CD4-positive, alpha-beta T cell treated with Interleukin-10 for 1 hour (primary cell): Measurements from ENCODE around the gene RCVRN.
"Not testable (repeated sequence)": the region's sequence is repeated elsewhere in the genome, so short reads cannot be mapped to it uniquely, and the experiment has no call there.

Experiments used
- DNase-seq: peaks from one replicate; pipeline ENCODE4 v3.0.0-alpha.2; 2020

The RCVRN gene

GRCh38 chr17:9921216-9921615 is 16.1 kb upstream of the RCVRN start:
- DNase-seq = not testable (repeated sequence)

- no peak for DNase-seq
Measured at GRCh38 chr17:9918804-9919352, 13.8 kb upstream of the RCVRN start.

- DNase-seq = no peak
Measured at GRCh38 chr17:9918352-9918751, 13.3 kb upstream of the RCVRN start.

DNA sequence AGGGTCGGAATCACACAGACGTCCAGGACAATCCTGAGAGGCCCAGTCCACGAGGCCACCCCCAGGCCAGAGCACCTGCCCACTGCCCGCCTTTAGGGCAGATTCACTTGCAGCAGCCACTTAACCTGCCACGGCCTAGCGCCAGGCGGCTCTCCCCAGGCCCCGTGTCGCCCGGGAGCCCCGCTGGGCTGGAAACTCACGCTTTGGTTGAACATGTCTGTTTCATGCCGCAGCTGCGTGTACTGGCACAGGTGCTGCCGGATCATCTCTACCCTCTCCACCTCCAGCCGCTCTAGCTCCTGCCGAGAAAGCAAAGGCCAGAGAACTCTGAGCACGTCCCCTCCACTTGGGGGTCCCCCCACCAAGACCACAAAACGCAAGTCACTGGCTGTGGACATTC is 12.7 kb upstream of the RCVRN start:
- DNase-seq = no peak

DNA sequence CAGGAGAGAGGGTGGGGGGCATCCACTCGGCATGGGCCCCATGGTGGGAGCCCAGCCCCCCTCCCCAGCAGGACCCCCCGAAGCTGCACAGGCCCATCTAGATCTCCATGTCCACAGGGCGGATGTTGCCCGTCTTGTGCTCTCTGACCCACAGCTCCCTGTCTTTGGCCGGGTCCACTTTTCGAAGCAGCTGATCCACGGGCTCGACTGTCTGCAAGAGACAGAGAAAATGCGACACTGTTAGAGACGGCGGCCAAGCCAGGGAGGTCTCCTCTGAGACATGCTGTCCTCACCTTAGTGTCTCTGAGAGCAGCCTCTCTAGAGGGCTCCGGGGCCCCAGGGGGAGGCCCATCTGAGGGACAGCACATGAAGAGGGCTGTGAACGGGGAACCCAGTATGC is 12.1 kb upstream of the RCVRN start:
- DNase-seq = no peak

DNA sequence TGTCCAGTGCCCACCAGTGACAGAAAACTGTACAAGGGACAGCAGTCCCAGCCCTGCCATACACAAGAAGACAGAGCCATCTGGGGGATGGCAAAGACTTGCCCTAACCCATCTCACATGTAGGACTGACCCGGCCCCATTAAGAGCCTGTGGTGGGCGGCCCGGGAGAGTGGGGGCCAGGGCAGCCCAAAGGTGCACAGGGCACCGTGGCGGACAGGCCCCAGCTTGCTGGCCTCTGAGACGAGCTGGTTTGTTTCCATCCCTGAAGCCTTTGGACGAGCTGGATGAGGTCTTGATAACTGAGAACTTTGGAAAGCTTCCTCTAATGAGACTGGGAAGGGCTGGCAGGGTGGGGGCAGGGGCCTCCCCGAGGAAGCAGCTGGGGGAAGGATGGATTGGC is 11.0 kb upstream of the RCVRN start:
- DNase-seq = no peak

GRCh38 chr17:9913476-9913875 is 8.4 kb upstream of the RCVRN start:
- DNase-seq = no peak

GRCh38 chr17:9912121-9913099 is 7.3 kb upstream of the RCVRN start:
- no peak for DNase-seq

- DNase-seq = no peak
Measured at GRCh38 chr17:9911089-9911488, 6.0 kb upstream of the RCVRN start.

GRCh38 chr17:9908649-9909042 is 3.6 kb upstream of the RCVRN start:
- DNase-seq = no peak

GRCh38 chr17:9907883-9908648 is 3.0 kb upstream of the RCVRN start:
- no peak for DNase-seq

GRCh38 chr17:9907131-9907530 is 2.1 kb upstream of the RCVRN start:
- no peak for DNase-seq

GRCh38 chr17:9906616-9907015 is 1.5 kb upstream of the RCVRN start:
- no peak for DNase-seq

- no peak for DNase-seq
Measured at GRCh38 chr17:9905902-9906301, 831 bp upstream of the RCVRN start.

DNA sequence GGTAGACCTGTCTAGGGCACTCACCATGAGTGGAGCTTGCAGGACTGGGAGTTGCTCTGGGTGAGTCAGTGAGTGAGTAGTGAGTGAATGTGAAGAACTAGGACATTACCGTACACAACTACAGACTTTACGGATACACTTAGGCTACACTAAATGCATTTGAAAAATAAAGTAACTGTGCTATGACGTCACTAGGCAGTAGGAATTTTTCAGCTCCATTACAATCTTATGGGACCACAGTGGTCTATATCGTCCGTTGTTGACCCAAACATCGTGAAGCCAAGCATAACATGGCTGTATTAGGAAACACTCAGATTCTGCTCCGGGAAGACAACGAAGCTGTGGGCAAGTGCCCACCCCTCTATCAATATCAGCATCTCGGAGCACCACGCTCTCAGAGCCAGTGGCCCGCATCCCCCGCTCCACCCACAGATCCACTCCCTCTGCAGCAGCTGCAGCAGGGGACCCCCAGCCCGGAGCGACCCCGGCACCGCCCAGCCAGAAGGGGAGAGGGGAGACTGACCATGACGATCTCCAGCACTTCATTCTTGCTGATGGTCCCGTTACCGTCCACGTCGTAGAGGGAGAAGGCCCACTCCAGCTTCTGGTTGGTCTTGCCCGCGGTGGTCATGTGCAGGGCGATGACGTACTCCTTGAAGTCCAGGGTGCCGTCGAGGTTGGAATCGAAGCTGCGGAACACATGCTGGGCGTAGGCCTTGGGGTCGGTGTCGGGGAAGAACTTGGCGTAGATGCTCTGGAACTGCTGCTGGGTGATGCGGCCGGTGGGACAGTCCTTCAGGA is 594 bp downstream of the RCVRN start:
- DNase-seq = no peak

- no peak for DNase-seq
Measured at GRCh38 chr17:9902120-9902519, 3.0 kb downstream of the RCVRN start.

GRCh38 chr17:9900784-9901183 is 4.3 kb downstream of the RCVRN start:
- no peak for DNase-seq

- DNase-seq = no peak
Measured at GRCh38 chr17:9900044-9900594, 5.0 kb downstream of the RCVRN start.

- DNase-seq = no peak
Measured at GRCh38 chr17:9899280-9900043, 5.6 kb downstream of the RCVRN start.

- DNase-seq = no peak
Measured at GRCh38 chr17:9898812-9899211, 6.3 kb downstream of the RCVRN start.

- DNase-seq = no peak
Measured at GRCh38 chr17:9897372-9897968, 7.6 kb downstream of the RCVRN start.
